CD4-positive, alpha-beta T cell (primary cell): ENCODE measurements around the gene FRZB. TPM values are rescaled to one million over a fixed set of nuclear protein-coding genes. Genes with fewer than 3 reads are reported as not detected.

Experiments used
- ATAC-seq: fragments of 200-7000 bp; cut with Tn5 transposase; one replicate; pipeline ENCODE4 v1.10.0; 2022; ENCODE audit warnings: mild to moderate bottlenecking; ENCODE audit not compliant: poor library complexity
- CTCF ChIA-PET: fragments of 350-600 bp; sonication (Branson Sonifier 250); formaldehyde crosslinking; loops from one replicate; lab custom pipeline; 2021; ENCODE audit warnings: antibody characterized with exemption, inconsistent platforms; lab: Charles Lee
- POLR2A ChIA-PET: fragments of 350-600 bp; sonication (Branson Sonifier 250); formaldehyde crosslinking; loops from one replicate; lab custom pipeline; 2021; ENCODE audit warnings: antibody characterized with exemption, inconsistent platforms; lab: Charles Lee
- DNase-seq, 14 experiments: peaks; one replicate each; pipeline ENCODE4 v3.0.0-alpha.2; 2013 to 2020; ENCODE audit warnings: mixed read lengths in 2 of 14
- H3K27ac ChIP-seq, 2 donors: one replicate each; pipeline versions ENCODE4 v1.5.1 to v1.7.0; 2013; ENCODE audit warnings: low read length in 2 of 2, low read depth in 1 of 2, mild to moderate bottlenecking in 1 of 2
- H3K27me3 ChIP-seq, 2 experiments: 1 replicate in 1 of 2; 2 replicates in 1 of 2; pipeline versions ENCODE4 v1.6.1 to v1.7.0; 2013; ENCODE audit warnings: low read length in 2 of 2, control low read depth in 1 of 2, mild to moderate bottlenecking in 1 of 2, moderate library complexity in 1 of 2; ENCODE audit not compliant: insufficient read depth in 2 of 2, control insufficient read depth in 1 of 2
- H3K36me3 ChIP-seq: one replicate; pipeline ENCODE4 v1.6.1; 2013; ENCODE audit warnings: low read length, control low read depth; ENCODE audit not compliant: insufficient read depth
- H3K4me1 ChIP-seq: one replicate; pipeline ENCODE4 v1.6.1; 2013; ENCODE audit warnings: low read length, control low read depth; ENCODE audit not compliant: insufficient read depth
- H3K4me3 ChIP-seq: one replicate; pipeline ENCODE4 v1.5.1; 2013; ENCODE audit warnings: mild to moderate bottlenecking, low read length, moderate library complexity
- H3K9me3 ChIP-seq, 2 experiments: 1 replicate in 1 of 2; 2 replicates in 1 of 2; pipeline versions ENCODE4 v1.6.1 to v1.7.0; 2013; ENCODE audit warnings: low read length in 2 of 2, mild to moderate bottlenecking in 2 of 2, control low read depth in 1 of 2, moderate library complexity in 1 of 2; ENCODE audit not compliant: control insufficient read depth in 1 of 2, insufficient read depth in 1 of 2
- H3K27ac Mint-ChIP-seq: one replicate; pipeline ENCODE4 v1.8.0; 2020; ENCODE audit warnings: mixed read lengths
- H3K27me3 Mint-ChIP-seq: one replicate; pipeline ENCODE4 v1.8.0; 2021; ENCODE audit warnings: mixed read lengths
- H3K36me3 Mint-ChIP-seq: one replicate; pipeline ENCODE4 v1.8.0; 2021; ENCODE audit warnings: low read depth, mixed read lengths
- H3K4me1 Mint-ChIP-seq: one replicate; pipeline ENCODE4 v1.8.0; 2021; ENCODE audit warnings: low read depth, mixed read lengths
- H3K4me3 Mint-ChIP-seq: one replicate; pipeline ENCODE4 v1.8.0; 2020; ENCODE audit warnings: mild to moderate bottlenecking, mixed read lengths
- H3K9me3 Mint-ChIP-seq: one replicate; pipeline ENCODE4 v1.8.0; 2020; ENCODE audit warnings: mixed read lengths
- CTCF ChIP-seq: fragments of 200-600 bp; IDR thresholded peaks from one replicate; pipeline ENCODE4 v1.8.0; 2022; ENCODE audit warnings: antibody characterized with exemption, mild to moderate bottlenecking
- intact Hi-C, 2 experiments: fragments of 100-400 bp; cut with DNase I in 1 of 2; cut with micrococcal nuclease in 1 of 2; formaldehyde crosslinking; loops; one replicate each; pipeline versions ENCODE4 v1.15.1 to v1.9.0; 2023 to 2025; cut with DNase I, micrococcal nuclease
- total RNA-seq, 174 experiments: library from RNA in 2 of 174; stranded (reverse) in 2 of 174; gene quantifications; one replicate each; pipeline ENCODE4 v1.2.3 and lab custom pipeline; 2021 to 2026

FRZB gene
- total RNA-seq, 2 experiments from 2014 or later, result not detected

GRCh38 chr2:182807319-182807718, 59.1 kb downstream of the FRZB start:
- Mint-ChIP-seq H3K4me3 (no peak overlapping the region), H3K27me3 (peaks cover 22% of the 10 kb centered on the region), H3K4me1 (no peaks in the 10 kb centered on the region), H3K36me3 (no peaks in the 10 kb centered on the region), H3K27ac (no peak overlapping the region), H3K9me3 (no peaks in the 10 kb centered on the region)
- intact Hi-C loops, result no loop called here
- H3K27me3 ChIP-seq, result peaks cover 0 to 9% of the 10 kb centered on the region in 2 experiments
- H3K36me3 ChIP-seq, result no peaks in the 10 kb centered on the region
- DNase-seq, result no peak
- TF ChIP-seq CTCF, result no peak
- no peaks in the 10 kb centered on the region for H3K4me1 ChIP-seq
- H3K27ac ChIP-seq, result no peak overlapping the region
- ATAC-seq, result no peak
- CTCF ChIA-PET, result interaction anchor here (1.4 to 2.3 kb wide), 2 partner anchors 10 to 13 kb away, joined by 3 to 5 read pairs; no protein-coding TSS in a partner anchor
- H3K9me3 ChIP-seq, result no peaks in the 10 kb centered on the region
- H3K4me3 ChIP-seq, result no peak overlapping the region
- POLR2A ChIA-PET, result interaction anchor here (0.5 kb wide), 1 partner anchor 12 kb away, joined by 5 read pairs; no protein-coding TSS in a partner anchor

DNA sequence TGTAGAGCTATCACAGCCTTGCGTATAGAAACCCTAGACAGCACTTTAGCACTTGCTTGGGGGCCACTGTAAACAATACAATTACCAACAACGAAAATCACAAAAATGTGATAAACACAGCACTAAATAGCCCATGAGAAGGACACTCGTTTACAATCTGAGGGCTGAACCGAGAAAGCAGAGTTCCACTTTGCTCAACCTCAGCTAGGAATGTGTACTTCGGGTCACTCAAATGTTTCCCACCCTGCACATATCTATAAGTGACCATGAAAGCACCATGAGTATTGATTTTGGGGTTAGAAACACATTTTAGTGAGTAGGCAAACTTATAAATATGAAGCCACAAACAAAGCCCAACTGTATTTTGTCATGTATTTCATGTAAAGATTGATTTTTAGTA, 62.3 kb downstream of the FRZB start:
- no peaks in the 10 kb centered on the region for H3K36me3 Mint-ChIP-seq
- H3K27me3 Mint-ChIP-seq, result peaks cover 30% of the 10 kb centered on the region
- H3K4me1 Mint-ChIP-seq, result no peaks in the 10 kb centered on the region
- H3K27ac ChIP-seq, result no peak overlapping the region
- H3K36me3 ChIP-seq, result no peaks in the 10 kb centered on the region
- CTCF ChIA-PET, result no interaction called here
- POLR2A ChIA-PET, result no interaction called here
- H3K27me3 ChIP-seq, result peaks cover 0 to 9% of the 10 kb centered on the region in 2 experiments
- no peak for TF ChIP-seq CTCF
- no peaks in the 10 kb centered on the region for H3K4me1 ChIP-seq
- H3K9me3 ChIP-seq, result no peaks in the 10 kb centered on the region
- H3K9me3 Mint-ChIP-seq, result no peaks in the 10 kb centered on the region
- intact Hi-C loops, result no loop called here
- H3K27ac Mint-ChIP-seq, result no peak overlapping the region
- DNase-seq (no peak), ATAC-seq (no peak)
- no peak overlapping the region for H3K4me3 Mint-ChIP-seq
- no peak overlapping the region for H3K4me3 ChIP-seq

GRCh38 chr2:182798736-182799135, 67.7 kb downstream of the FRZB start:
- Mint-ChIP-seq H3K36me3 (no peaks in the 10 kb centered on the region), H3K27ac (no peak overlapping the region), H3K4me1 (no peaks in the 10 kb centered on the region), H3K9me3 (no peaks in the 10 kb centered on the region), H3K27me3 (peaks cover 50% of the 10 kb centered on the region), H3K4me3 (no peak overlapping the region)
- peaks cover 0 to 5% of the 10 kb centered on the region in 2 experiments for H3K27me3 ChIP-seq
- no peak overlapping the region for H3K4me3 ChIP-seq
- DNase-seq, result no peak
- ChIA-PET POLR2A (no interaction called here), CTCF (no interaction called here)
- intact Hi-C loops, result no loop called here
- H3K27ac ChIP-seq, result no peak overlapping the region
- no peak for TF ChIP-seq CTCF
- no peaks in the 10 kb centered on the region for H3K36me3 ChIP-seq
- H3K9me3 ChIP-seq, result no peaks in the 10 kb centered on the region
- no peak for ATAC-seq
- no peaks in the 10 kb centered on the region for H3K4me1 ChIP-seq
